Measurements from ENCODE around the gene LUZP2.

DNA sequence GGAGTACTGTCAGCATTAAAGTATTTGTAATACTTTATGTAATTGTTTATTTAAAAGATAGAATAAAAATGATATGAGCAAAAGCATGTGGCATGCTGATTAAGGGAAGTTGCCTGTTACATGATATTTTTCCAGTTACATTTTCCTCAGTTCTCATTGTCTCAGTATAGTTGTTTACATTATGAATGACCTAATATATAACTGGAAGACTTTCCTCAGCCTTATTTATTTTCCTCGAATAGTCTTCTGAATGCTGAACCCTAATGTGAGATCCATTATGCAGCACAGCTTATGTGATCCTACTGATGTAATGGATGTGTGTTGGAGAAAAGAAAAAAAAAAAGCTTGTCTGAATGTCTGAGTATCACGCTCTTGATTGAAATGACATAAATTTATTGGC, 95.5 kb downstream of the LUZP2 start:
- TF ChIP-seq JUN (IDR thresholded peaks at IDR 0.05; ENCODE audit: low read depth, low read length) (no peak), RFX5 (IDR thresholded peaks at IDR 0.05; ENCODE audit: borderline replicate concordance, low read depth, low read length) (no peak), SIN3A (conservative IDR thresholded peaks at IDR 0.05 in 1 of 2, IDR thresholded peaks at IDR 0.05 in 1 of 2; ENCODE audit: low read depth in 1 of 2, low read length in 2 of 2) (no peak), MAFK (IDR thresholded peaks at IDR 0.05; ENCODE audit: low read depth, low read length) (no peak)
- TF ChIP-seq, protein P1, sequence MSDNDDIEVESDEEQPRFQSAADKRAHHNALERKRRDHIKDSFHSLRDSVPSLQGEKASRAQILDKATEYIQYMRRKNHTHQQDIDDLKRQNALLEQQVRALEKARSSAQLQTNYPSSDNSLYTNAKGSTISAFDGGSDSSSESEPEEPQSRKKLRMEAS (IDR thresholded peaks at IDR 0.05): no peak
- TF ChIP-seq, protein P2, sequence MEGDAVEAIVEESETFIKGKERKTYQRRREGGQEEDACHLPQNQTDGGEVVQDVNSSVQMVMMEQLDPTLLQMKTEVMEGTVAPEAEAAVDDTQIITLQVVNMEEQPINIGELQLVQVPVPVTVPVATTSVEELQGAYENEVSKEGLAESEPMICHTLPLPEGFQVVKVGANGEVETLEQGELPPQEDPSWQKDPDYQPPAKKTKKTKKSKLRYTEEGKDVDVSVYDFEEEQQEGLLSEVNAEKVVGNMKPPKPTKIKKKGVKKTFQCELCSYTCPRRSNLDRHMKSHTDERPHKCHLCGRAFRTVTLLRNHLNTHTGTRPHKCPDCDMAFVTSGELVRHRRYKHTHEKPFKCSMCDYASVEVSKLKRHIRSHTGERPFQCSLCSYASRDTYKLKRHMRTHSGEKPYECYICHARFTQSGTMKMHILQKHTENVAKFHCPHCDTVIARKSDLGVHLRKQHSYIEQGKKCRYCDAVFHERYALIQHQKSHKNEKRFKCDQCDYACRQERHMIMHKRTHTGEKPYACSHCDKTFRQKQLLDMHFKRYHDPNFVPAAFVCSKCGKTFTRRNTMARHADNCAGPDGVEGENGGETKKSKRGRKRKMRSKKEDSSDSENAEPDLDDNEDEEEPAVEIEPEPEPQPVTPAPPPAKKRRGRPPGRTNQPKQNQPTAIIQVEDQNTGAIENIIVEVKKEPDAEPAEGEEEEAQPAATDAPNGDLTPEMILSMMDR (IDR thresholded peaks at IDR 0.05; ENCODE audit: control extremely low read depth in 1 of 3, insufficient read depth in 1 of 3, low read depth in 1 of 3, low read length in 3 of 3): no peak

All from H1 (cell line).